T-cell (primary cell): Measurements from ENCODE around the gene ZNF148. TPM values are rescaled to one million over a fixed set of nuclear protein-coding genes. Genes with fewer than 3 reads are reported as not detected.

ENCODE experiments used
- ATAC-seq, 4 experiments: fragments of 200-7000 bp in 3 of 4; fragments of 150-1000 bp in 1 of 4; cut with Tn5 transposase; replicated peaks in 1 of 4; 1 replicate in 3 of 4; 2 replicates in 1 of 4; pipeline ENCODE4 v1.10.0; 2021; ENCODE audit warnings: moderate library complexity in 3 of 4, mild to moderate bottlenecking in 2 of 4, moderate number of reproducible peaks in 1 of 4
- CTCF ChIA-PET, 2 donors: fragments of 300-600 bp; sonication (Branson Sonifier 250); formaldehyde crosslinking; loops; one replicate each; lab custom pipeline; 2022; ENCODE audit warnings: antibody characterized with exemption in 2 of 2; lab: Charles Lee
- POLR2A ChIA-PET, 2 donors: fragments of 300-600 bp; sonication (Branson Sonifier 250); formaldehyde crosslinking; loops; one replicate each; lab custom pipeline; 2022; ENCODE audit warnings: antibody characterized with exemption in 2 of 2; lab: Charles Lee
- DNase-seq, 35 experiments: peaks; one replicate each; pipeline versions ENCODE4 v3.0.0 to v3.0.0-alpha.2; 2013 to 2023
- H3K27ac ChIP-seq: one replicate; pipeline ENCODE4 v1.5.1; 2013; ENCODE audit warnings: low read length
- H3K27me3 ChIP-seq, 2 experiments: replicated peaks in 1 of 2; 1 replicate in 1 of 2; 2 replicates in 1 of 2; pipeline versions ENCODE4 v1.6.1 to v1.7.0; 2013; ENCODE audit warnings: low read length in 1 of 2, mixed read lengths in 1 of 2; ENCODE audit not compliant: control insufficient read depth in 2 of 2, insufficient read depth in 2 of 2; ENCODE audit errors: extremely low read depth in 1 of 2
- H3K36me3 ChIP-seq, 2 donors: 1 replicate in 1 of 2; 2 replicates in 1 of 2; pipeline versions ENCODE4 v1.6.1 to v1.7.0; 2013; ENCODE audit warnings: low read length in 1 of 2; ENCODE audit not compliant: control insufficient read depth in 2 of 2, insufficient read depth in 1 of 2; ENCODE audit errors: extremely low read depth in 1 of 2
- H3K4me1 ChIP-seq, 2 experiments: 1 replicate in 1 of 2; 2 replicates in 1 of 2; pipeline versions ENCODE4 v1.6.1 to v1.7.0; 2013; ENCODE audit warnings: low read length in 2 of 2, mixed read lengths in 1 of 2; ENCODE audit not compliant: insufficient read depth in 2 of 2, control insufficient read depth in 1 of 2; ENCODE audit errors: extremely low read depth in 1 of 2
- H3K4me3 ChIP-seq, 2 donors: 1 replicate in 1 of 2; 2 replicates in 1 of 2; pipeline versions ENCODE4 v1.5.1 to v1.7.0; 2013; ENCODE audit warnings: mild to moderate bottlenecking in 2 of 2, low read length in 1 of 2, moderate library complexity in 1 of 2; ENCODE audit not compliant: control insufficient read depth in 1 of 2; ENCODE audit errors: extremely low read depth in 1 of 2
- H3K9me3 ChIP-seq: 2 replicates; pipeline ENCODE4 v1.7.0; 2013
- H3K27ac Mint-ChIP-seq, 2 donors: one replicate each; pipeline ENCODE4 v1.8.0; 2020 to 2021; ENCODE audit warnings: mild to moderate bottlenecking in 2 of 2, mixed read lengths in 2 of 2
- H3K27me3 Mint-ChIP-seq, 2 donors: one replicate each; pipeline ENCODE4 v1.8.0; 2021 to 2022; ENCODE audit warnings: mixed read lengths in 2 of 2
- H3K36me3 Mint-ChIP-seq: one replicate; pipeline ENCODE4 v1.8.0; 2021; ENCODE audit warnings: mixed read lengths
- H3K4me1 Mint-ChIP-seq, 3 donors: one replicate each; pipeline ENCODE4 v1.8.0; 2020 to 2022; ENCODE audit warnings: mixed read lengths in 3 of 3, mild to moderate bottlenecking in 1 of 3
- H3K4me3 Mint-ChIP-seq, 3 donors: one replicate each; pipeline ENCODE4 v1.8.0; 2020 to 2022; ENCODE audit warnings: mild to moderate bottlenecking in 3 of 3, mixed read lengths in 3 of 3, moderate library complexity in 3 of 3
- H3K9me3 Mint-ChIP-seq, 3 donors: one replicate each; pipeline ENCODE4 v1.8.0; 2020 to 2022; ENCODE audit warnings: mixed read lengths in 3 of 3
- WGBS: methylation state at CpG from one replicate; pipeline ENCODE4 v1.1.5; 2013; ENCODE audit warnings: missing lambda C conversion rate; ENCODE audit not compliant: insufficient coverage; 5-methylcytosine and 5-hydroxymethylcytosine counted together
- total RNA-seq, 35 experiments: library from RNA in 6 of 35; stranded (reverse) in 6 of 35; fragments of 120-200 nt in 1 of 35; gene quantifications; one replicate each; pipeline versions ENCODE4 v1.2.1 to v1.2.4 and lab custom pipeline; 2013 to 2026

ZNF148 gene
- total RNA-seq, 5 donors from 2014 or later (not counting 1 experiment from before 2014, with no cell fraction given) = 46.5 to 50.6 (median 50.4) TPM

- Mint-ChIP-seq H3K4me3 (no peak overlapping the region), H3K9me3 (no peaks in the 10 kb centered on the region), H3K36me3 (no peaks in the 10 kb centered on the region), H3K27me3 (peaks cover 0 to 9% of the 10 kb centered on the region in 2 donors), H3K27ac (no peak overlapping the region), H3K4me1 (peaks cover 9 to 11% (median 10%) of the 10 kb centered on the region in 3 donors)
- Histone ChIP-seq H3K4me1 (peaks cover 5 to 10% of the 10 kb centered on the region in 2 experiments), H3K9me3 (no peaks in the 10 kb centered on the region), H3K4me3 (no peak overlapping the region), H3K36me3 (no peaks in the 10 kb centered on the region), H3K27ac (no peak overlapping the region), H3K27me3 (no peaks in the 10 kb centered on the region)
- WGBS = 75% methylated on average over 1 of the region's 1 CpG
- ChIA-PET POLR2A (interaction anchor here (0.5 to 1.0 kb wide), 3 partner anchors 21 to 279 kb away, joined by 3 read pairs; no protein-coding TSS in a partner anchor), CTCF (no interaction called here)
- DNase-seq = no peak
- ATAC-seq = no peak
These were observed 7.2 kb upstream of the ZNF148 start for GRCh38 chr3:125382298-125382697.

DNA sequence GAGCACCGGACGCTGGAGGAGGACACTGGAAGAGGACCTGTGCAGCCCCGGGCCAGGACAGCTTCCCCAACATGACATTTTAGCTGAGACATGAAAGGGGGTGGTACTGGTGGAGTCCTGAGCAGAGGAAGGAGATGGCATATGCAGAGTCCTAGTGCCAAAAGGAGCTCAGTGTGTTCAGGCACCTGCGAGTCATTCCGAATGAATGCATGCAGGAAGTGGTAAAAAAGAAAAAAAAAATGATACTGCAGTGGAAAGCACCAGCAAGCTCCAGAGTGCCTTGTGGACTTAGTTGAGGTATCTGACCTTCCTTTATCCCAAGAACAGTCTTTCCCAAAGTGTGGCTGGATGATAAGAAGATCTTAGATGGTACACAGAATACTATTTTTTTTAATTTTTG, 6.6 kb upstream of the ZNF148 start:
- CTCF ChIA-PET = no interaction called here
- no peaks in the 10 kb centered on the region for H3K9me3 ChIP-seq

GRCh38 chr3:125381314-125381713, 6.2 kb upstream of the ZNF148 start:
- Mint-ChIP-seq H3K9me3 (no peaks in the 10 kb centered on the region), H3K27me3 (peaks cover 0 to 9% of the 10 kb centered on the region in 2 donors), H3K4me1 (peaks cover 11 to 12% (median 11%) of the 10 kb centered on the region in 3 donors), H3K36me3 (no peaks in the 10 kb centered on the region), H3K4me3 (no peak overlapping the region), H3K27ac (no peak overlapping the region)
- no peak overlapping the region for H3K4me3 ChIP-seq
- no peak for ATAC-seq
- no peak for DNase-seq
- no peak overlapping the region for H3K27ac ChIP-seq
- H3K9me3 ChIP-seq = no peaks in the 10 kb centered on the region
- no CpG with 5 or more reads among the region's 2 CpGs for WGBS
- ChIA-PET CTCF (no interaction called here), POLR2A (interaction anchor here in 1 of 2 donors (1.0 kb wide), 1 partner anchor 20 kb away, joined by 3 read pairs; no protein-coding TSS in a partner anchor)
- no peaks in the 10 kb centered on the region for H3K36me3 ChIP-seq
- peaks cover 5 to 12% of the 10 kb centered on the region in 2 experiments for H3K4me1 ChIP-seq
- H3K27me3 ChIP-seq = no peaks in the 10 kb centered on the region

More for the DNA sequence above, 6.6 kb upstream of the ZNF148 start:
- Mint-ChIP-seq H3K27ac (no peak overlapping the region), H3K9me3 (no peaks in the 10 kb centered on the region), H3K4me1 (peaks cover 10 to 11% (median 10%) of the 10 kb centered on the region in 3 donors), H3K4me3 (no peak overlapping the region), H3K27me3 (peaks cover 0 to 9% of the 10 kb centered on the region in 2 donors), H3K36me3 (no peaks in the 10 kb centered on the region)
- Histone ChIP-seq H3K4me1 (peaks cover 5 to 10% of the 10 kb centered on the region in 2 experiments), H3K27me3 (no peaks in the 10 kb centered on the region), H3K27ac (no peak overlapping the region), H3K4me3 (no peak overlapping the region), H3K36me3 (no peaks in the 10 kb centered on the region)
- DNase-seq (peak in 17 of 35 experiments; percentile 2 to 46 (median 8)), ATAC-seq (peak; percentile 71 to 97 (median 80))
- POLR2A ChIA-PET = interaction anchor here (0.5 to 1.0 kb wide), 2 partner anchors 21 to 279 kb away, joined by 3 read pairs; no protein-coding TSS in a partner anchor
- 22% methylated on average over 4 of the region's 5 CpGs for WGBS

DNA sequence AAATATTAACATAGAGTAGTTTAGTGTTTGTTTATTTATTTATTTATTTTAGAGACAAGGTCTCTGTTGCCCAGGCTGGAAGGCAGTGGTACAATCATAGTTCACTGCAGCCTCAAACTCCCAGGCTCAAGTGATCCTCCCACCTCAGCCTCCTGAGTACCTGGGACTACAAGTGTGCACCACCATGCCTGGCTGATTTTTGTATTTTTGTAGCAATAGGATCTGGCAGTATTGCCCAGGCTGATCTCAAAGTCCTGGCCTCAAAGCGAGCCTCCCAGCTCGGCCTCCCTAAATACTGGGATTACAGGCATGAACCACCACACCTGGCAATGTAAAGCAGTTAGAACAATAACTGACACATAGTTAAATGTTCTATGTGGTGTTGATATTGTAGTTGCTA, 4.4 kb upstream of the ZNF148 start:
- Mint-ChIP-seq H3K36me3 (no peaks in the 10 kb centered on the region), H3K4me3 (no peak overlapping the region), H3K27me3 (peaks cover 0 to 3% of the 10 kb centered on the region in 2 donors), H3K4me1 (peaks cover 20 to 24% (median 22%) of the 10 kb centered on the region in 3 donors), H3K9me3 (no peaks in the 10 kb centered on the region), H3K27ac (no peak overlapping the region)
- DNase-seq = no peak
- ATAC-seq = no peak
- no CpG with 5 or more reads among the region's 2 CpGs for WGBS
- POLR2A ChIA-PET = interaction anchor here in 1 of 2 donors (0.5 kb wide), 1 partner anchor 116 kb away, joined by 5 read pairs; no protein-coding TSS in a partner anchor
- peaks cover 15 to 18% of the 10 kb centered on the region in 2 experiments for H3K4me1 ChIP-seq
- H3K36me3 ChIP-seq = no peaks in the 10 kb centered on the region
- H3K27ac ChIP-seq = no peak overlapping the region
- no peaks in the 10 kb centered on the region for H3K9me3 ChIP-seq
- H3K27me3 ChIP-seq = no peaks in the 10 kb centered on the region
- CTCF ChIA-PET = interaction anchor here in 1 of 2 donors (0.6 kb wide), 1 partner anchor 95 kb away, joined by 3 read pairs; no protein-coding TSS in a partner anchor
- no peak overlapping the region for H3K4me3 ChIP-seq

GRCh38 chr3:125378762-125379161, 3.6 kb upstream of the ZNF148 start:
- peaks cover 27 to 31% (median 29%) of the 10 kb centered on the region in 3 donors for H3K4me1 Mint-ChIP-seq
- H3K9me3 Mint-ChIP-seq = no peaks in the 10 kb centered on the region

GRCh38 chr3:125375950-125376679, 990 bp upstream of the ZNF148 start:
- Mint-ChIP-seq H3K27ac (peak overlapping the region; percentile 97), H3K27me3 (no peaks in the 10 kb centered on the region), H3K4me1 (peaks cover 38 to 41% (median 39%) of the 10 kb centered on the region in 3 donors), H3K4me3 (peak overlapping the region; percentile 92 to 97 (median 96)), H3K9me3 (no peaks in the 10 kb centered on the region), H3K36me3 (peaks cover 3% of the 10 kb centered on the region)
- Histone ChIP-seq H3K27ac (peak overlapping the region; percentile 92), H3K27me3 (no peaks in the 10 kb centered on the region), H3K4me3 (peak overlapping the region; percentile 82 to 93), H3K36me3 (peaks cover 0 to 5% of the 10 kb centered on the region in 2 donors), H3K9me3 (no peaks in the 10 kb centered on the region), H3K4me1 (peaks cover 17 to 27% of the 10 kb centered on the region in 2 experiments)
- no peak for ATAC-seq
- no peak for DNase-seq
- no CpG with 5 or more reads among the region's 10 CpGs for WGBS
- ChIA-PET POLR2A (interaction anchor here (0.7 to 0.9 kb wide), 4 partner anchors 20 to 62 kb away, joined by 3 to 7 read pairs (median 4); no protein-coding TSS in a partner anchor), CTCF (interaction anchor here (0.5 to 1.5 kb wide), 4 partner anchors 25 to 220 kb away, joined by 3 to 7 read pairs (median 4); no protein-coding TSS in a partner anchor)

More at GRCh38 chr3:125378762-125379161, 3.6 kb upstream of the ZNF148 start:
- CTCF ChIA-PET = interaction anchor here in 1 of 2 donors (0.6 kb wide), 1 partner anchor 94 kb away, joined by 3 read pairs; no protein-coding TSS in a partner anchor
- WGBS = no CpG with 5 or more reads among the region's 2 CpGs
- H3K27ac Mint-ChIP-seq = no peak overlapping the region
- POLR2A ChIA-PET = no interaction called here
- no peaks in the 10 kb centered on the region for H3K36me3 ChIP-seq
- no peak overlapping the region for H3K27ac ChIP-seq
- H3K4me3 ChIP-seq = no peak overlapping the region
- no peak overlapping the region for H3K4me3 Mint-ChIP-seq
- DNase-seq (no peak), ATAC-seq (no peak)
- no peaks in the 10 kb centered on the region for H3K36me3 Mint-ChIP-seq
- peaks cover 0 to 3% of the 10 kb centered on the region in 2 donors for H3K27me3 Mint-ChIP-seq
- no peaks in the 10 kb centered on the region for H3K27me3 ChIP-seq
- no peaks in the 10 kb centered on the region for H3K9me3 ChIP-seq
- H3K4me1 ChIP-seq = peaks cover 22 to 23% of the 10 kb centered on the region in 2 experiments
